Endothelial cell of umbilical vein (primary cell): Measurements from ENCODE around the gene ZNF697. TPM values are rescaled to one million over a fixed set of nuclear protein-coding genes. Genes with fewer than 3 reads are reported as not detected.
A peak's percentile ranks its signal among the peaks of the same experiment; 100 is the strongest.

Experiments used
- BruUV-seq: library from RNA; stranded (reverse); fragments of 400-500 nt; replicated peaks from 2 replicates; lab custom pipeline; 2021; lab: Mats Ljungman, UMichigan
- CTCF ChIA-PET: fragments of 300-600, 350-600 bp; sonication (Branson Sonifier 250); formaldehyde crosslinking; loops from one replicate; lab custom pipeline; 2021; ENCODE audit warnings: antibody characterized with exemption, inconsistent platforms; lab: Charles Lee
- POLR2A ChIA-PET: fragments of 300-600, 350-600 bp; sonication (Branson Sonifier 250); formaldehyde crosslinking; loops from one replicate; lab custom pipeline; 2021; ENCODE audit warnings: antibody characterized with exemption, inconsistent platforms; lab: Charles Lee
- DNase-seq: peaks from one replicate; pipeline ENCODE4 v3.0.0-alpha.2; 2011; ENCODE audit warnings: low read depth, low spot score
- FAIRE-seq: peaks from 2 replicates; lab custom pipeline; 2011; peaks lifted over from hg19 to GRCh38; lab: Jason Lieb, UNC
- H2AFZ ChIP-seq: 2 replicates; pipeline ENCODE4 v1.6.0; 2012; ENCODE audit warnings: low read depth, low read length, control low read depth, inconsistent platforms
- H3K27ac ChIP-seq: 2 replicates; pipeline ENCODE4 v1.5.1; 2011; ENCODE audit warnings: low read depth, mild to moderate bottlenecking, control low read depth, low read length, moderate library complexity; ENCODE audit not compliant: insufficient read depth
- H3K27me3 ChIP-seq, 2 experiments: 2 replicates each; pipeline versions ENCODE4 v1.6.0 to v1.6.1; 2011; ENCODE audit warnings: low read length in 2 of 2, mixed read lengths in 1 of 2; ENCODE audit not compliant: control insufficient read depth in 2 of 2, insufficient read depth in 2 of 2
- H3K36me3 ChIP-seq, 2 experiments: 2 replicates in 1 of 2; 3 replicates in 1 of 2; pipeline ENCODE4 v1.5.1; 2011; ENCODE audit warnings: low read length in 2 of 2, mild to moderate bottlenecking in 1 of 2, moderate library complexity in 1 of 2; ENCODE audit not compliant: control insufficient read depth in 2 of 2, insufficient read depth in 2 of 2; ENCODE audit errors: extremely low read depth in 1 of 2
- H3K4me1 ChIP-seq: 3 replicates; pipeline ENCODE4 v1.5.1; 2011; ENCODE audit warnings: mild to moderate bottlenecking, low read length; ENCODE audit not compliant: control insufficient read depth, insufficient read depth; ENCODE audit errors: extremely low read depth
- H3K4me2 ChIP-seq: 2 replicates; pipeline ENCODE4 v1.6.1; 2011; ENCODE audit warnings: low read length, control low read depth, mixed read lengths; ENCODE audit not compliant: insufficient read depth
- H3K4me3 ChIP-seq, 3 experiments: fragments of 200-600 bp in 1 of 3; sonication (generic), shearing (Covaris generic) in 1 of 3; replicated peaks in 1 of 3; 2 replicates each; pipeline ENCODE4 v1.5.1; 2011 to 2016; ENCODE audit warnings: control low read depth in 3 of 3, low read length in 3 of 3, mild to moderate bottlenecking in 2 of 3, inconsistent platforms in 1 of 3, low read depth in 1 of 3, moderate library complexity in 1 of 3; ENCODE audit not compliant: insufficient read depth in 1 of 3
- H3K79me2 ChIP-seq: 2 replicates; pipeline ENCODE4 v1.6.0; 2012; ENCODE audit warnings: low read length, inconsistent platforms; ENCODE audit not compliant: control insufficient read depth, insufficient read depth
- H3K9ac ChIP-seq: replicated peaks from 2 replicates; pipeline ENCODE3; 2011; ENCODE audit warnings: low read length, control low read depth; ENCODE audit not compliant: insufficient read depth; ENCODE audit errors: extremely low read depth
- H3K9me1 ChIP-seq: replicated peaks from 3 replicates; pipeline ENCODE4 v1.6.0; 2011; ENCODE audit warnings: mild to moderate bottlenecking, low read length; ENCODE audit not compliant: control insufficient read depth, insufficient read depth; ENCODE audit errors: extremely low read depth
- H3K9me3 ChIP-seq: replicated peaks from 2 replicates; pipeline ENCODE4 v1.5.1; 2012; ENCODE audit warnings: low read length, inconsistent platforms; ENCODE audit not compliant: control insufficient read depth, insufficient read depth
- H4K20me1 ChIP-seq: replicated peaks from 2 replicates; pipeline ENCODE3; 2011; ENCODE audit warnings: mild to moderate bottlenecking, low read length; ENCODE audit not compliant: control insufficient read depth, insufficient read depth; ENCODE audit errors: extremely low read depth
- CTCF ChIP-seq, 2 donors: IDR thresholded peaks; 1 replicate in 1 of 2; 2 replicates in 1 of 2; pipeline ENCODE4 v1.5.1; 2011; ENCODE audit warnings: low read length in 2 of 2, mild to moderate bottlenecking in 2 of 2, moderate library complexity in 2 of 2, control low read depth in 1 of 2, inconsistent platforms in 1 of 2, low read depth in 1 of 2; ENCODE audit not compliant: insufficient read depth in 1 of 2; ENCODE audit errors: extremely low read depth in 1 of 2
- EZH2 ChIP-seq: IDR thresholded peaks from 2 replicates; pipeline ENCODE4 v1.6.1; 2012; ENCODE audit warnings: borderline replicate concordance, low read depth, mild to moderate bottlenecking, moderate library complexity, low read length, inconsistent platforms; ENCODE audit not compliant: severe bottlenecking
- FOS ChIP-seq: IDR thresholded peaks from 2 replicates; pipeline ENCODE4 v1.6.1; 2011; ENCODE audit warnings: mild to moderate bottlenecking, low read length, moderate library complexity, borderline replicate concordance; ENCODE audit not compliant: insufficient read depth
- GATA2 ChIP-seq: IDR thresholded peaks from 2 replicates; pipeline ENCODE4 v1.7.0; 2011; ENCODE audit warnings: low read depth, mild to moderate bottlenecking, moderate library complexity, mixed read lengths, low read length; ENCODE audit not compliant: insufficient read length, insufficient read depth
- JUN ChIP-seq: IDR thresholded peaks from 2 replicates; pipeline ENCODE4 v1.6.1; 2011; ENCODE audit warnings: borderline replicate concordance, low read depth; ENCODE audit not compliant: insufficient read length, insufficient read depth
- MAX ChIP-seq: IDR thresholded peaks from 2 replicates; pipeline ENCODE4 v1.6.1; 2011; ENCODE audit not compliant: insufficient read depth, insufficient read length
- MYC ChIP-seq: IDR thresholded peaks from one replicate; pipeline ENCODE4 v1.6.1; 2011; ENCODE audit warnings: mild to moderate bottlenecking, low read depth, low read length
- POLR2A ChIP-seq: IDR thresholded peaks from 2 replicates; pipeline ENCODE4 v1.6.1; 2012; ENCODE audit warnings: low read depth, mild to moderate bottlenecking, control low read depth, low read length
- POLR2AphosphoS5 ChIP-seq: IDR thresholded peaks from 2 replicates; pipeline ENCODE4 v1.6.1; 2012; ENCODE audit warnings: low read depth, mild to moderate bottlenecking, control low read depth, low read length, moderate library complexity; ENCODE audit not compliant: insufficient read depth
- dilution Hi-C: fragments of 300-500 bp; cut with MboI; formaldehyde crosslinking; loops from one replicate; pipeline ENCODE4 v1.15.0; 2019; ENCODE audit warnings: low sequenced_read_pairs; ENCODE audit not compliant: extremely low pct_ligation_motif_present
- intact Hi-C: fragments of 100-400 bp; cut with micrococcal nuclease; formaldehyde crosslinking; loops from one replicate; pipeline ENCODE4 v1.10.0; 2022
- polyA plus RNA-seq, 4 experiments: library from polyadenylated mRNA; depleted of rRNA in 3 of 4; stranded (reverse) in 3 of 4; unstranded in 1 of 4; fragments of >200 nt; gene quantifications; 2 replicates each; pipeline versions ENCODE4 v1.2.1 to v1.2.3, GENCODE V29; 2011 to 2012; ENCODE audit warnings: missing spikeins in 1 of 4
- total RNA-seq: library from RNA; stranded (reverse); gene quantifications from 2 replicates; pipeline ENCODE4 v1.2.3, GENCODE V29; 2021

The ZNF697 gene
- total and polyA plus RNA-seq, 2 donors (not counting 3 experiments of a cell fraction or from before 2014, with no cell fraction given): 6.2 to 14.1 TPM

GRCh38 chr1:119651133-119651532 is 3.1 kb upstream of the ZNF697 start:
- Histone ChIP-seq H2AFZ (no peak overlapping the region), H3K9me1 (no peaks in the 10 kb centered on the region), H3K4me1 (peaks cover 19% of the 10 kb centered on the region), H3K27me3 (peaks cover 0 to 3% of the 10 kb centered on the region in 2 experiments), H3K4me3 (no peak overlapping the region), H4K20me1 (no peaks in the 10 kb centered on the region), H3K9me3 (no peaks in the 10 kb centered on the region), H3K9ac (no peak overlapping the region), H3K79me2 (peaks cover 15% of the 10 kb centered on the region), H3K4me2 (no peak overlapping the region), H3K36me3 (no peaks in the 10 kb centered on the region), H3K27ac (no peak overlapping the region)
- no peak for DNase-seq
- FAIRE-seq: no peak
- dilution Hi-C loops (no loop called here), intact Hi-C loops (no loop called here)
- ChIA-PET POLR2A (no interaction called here), CTCF (interaction anchor here (1.0 to 7.2 kb wide), 4 partner anchors 10 to 40 kb away, joined by 3 to 110 read pairs (median 78); no protein-coding TSS in a partner anchor)
- no TSS peak for BruUV-seq
- TF ChIP-seq MAX: no peak

GRCh38 chr1:119648620-119649004 is 546 bp upstream of the ZNF697 start:
- no peak for FAIRE-seq
- intact Hi-C loops: loop anchor here (1.0 kb wide), 3 partner anchors 15 to 27 kb away; no protein-coding TSS in a partner anchor

More at GRCh38 chr1:119648620-119649004, 546 bp upstream of the ZNF697 start:
- Histone ChIP-seq H3K4me3 (peak overlapping the region; percentile 53 to 99 (median 70)), H3K36me3 (no peaks in the 10 kb centered on the region), H3K27me3 (peaks cover 0 to 3% of the 10 kb centered on the region in 2 experiments), H3K4me1 (peaks cover 26% of the 10 kb centered on the region), H3K9ac (peak overlapping the region; percentile 95), H3K27ac (peak overlapping the region; percentile 91), H4K20me1 (no peaks in the 10 kb centered on the region), H2AFZ (peak overlapping the region; percentile 49), H3K9me1 (no peaks in the 10 kb centered on the region), H3K79me2 (peaks cover 40% of the 10 kb centered on the region), H3K4me2 (peak overlapping the region; percentile 89), H3K9me3 (no peaks in the 10 kb centered on the region)
- TF ChIP-seq POLR2AphosphoS5 (no peak), MYC (no peak), JUN (no peak), CTCF (IDR thresholded peaks at IDR 0.05; ENCODE audit: extremely low read depth in 1 of 2, insufficient read depth in 1 of 2, low read depth in 1 of 2, low read length in 2 of 2) (no peak), EZH2 (no peak), MAX (no peak), GATA2 (no peak), FOS (no peak), POLR2A (no peak)
- no peak for DNase-seq
- POLR2A ChIA-PET: interaction anchor here (0.8 to 2.3 kb wide), 10 partner anchors 13 to 64 kb away, joined by 3 to 21 read pairs (median 9); no protein-coding TSS in a partner anchor
- dilution Hi-C loops: no loop called here
- TSS peak; percentile 3 for BruUV-seq
- CTCF ChIA-PET: interaction anchor here (0.9 to 7.2 kb wide), 15 partner anchors 9 to 160 kb away, joined by 3 to 110 read pairs (median 16); partner anchors contain the start of gene PHGDH
